Activated CD4-positive, alpha-beta T cell treated with anti-CD3 and anti-CD28 coated beads, Interleukin-2, Interleukin-4, amounts not matched to agents 100 ng/mL and 50 ng/mL, durations not matched to agents 16 hours and 8 hours (primary cell): ENCODE data around the gene ARPP21.

Source experiments
- DNase-seq: peaks from one replicate; pipeline ENCODE4 v3.0.0-alpha.2; 2020; ENCODE audit warnings: low spot score

The ARPP21 gene

GRCh38 chr3:35641920-35642527 lies 2.7 kb downstream of the ARPP21 start:
- DNase-seq, result no peak

DNA sequence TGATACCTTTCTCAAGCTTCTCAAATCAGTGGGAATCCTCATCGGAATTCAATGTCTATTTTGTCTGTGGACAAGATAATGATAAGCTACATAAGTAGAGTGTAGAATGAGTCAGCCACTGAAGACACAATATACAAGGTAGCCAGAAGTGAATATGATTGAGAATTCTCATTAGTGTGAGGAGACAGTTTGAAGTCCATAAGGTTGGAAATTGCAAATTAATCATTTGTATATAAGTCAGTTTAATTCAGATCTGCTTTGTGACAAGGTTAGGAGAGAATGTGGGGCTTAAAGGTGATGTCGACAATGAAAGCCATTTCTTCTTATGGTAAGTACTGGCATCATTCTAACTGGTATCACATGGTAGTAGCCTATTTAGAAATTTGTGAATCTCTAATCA lies 4.2 kb downstream of the ARPP21 start:
- no peak for DNase-seq

DNA sequence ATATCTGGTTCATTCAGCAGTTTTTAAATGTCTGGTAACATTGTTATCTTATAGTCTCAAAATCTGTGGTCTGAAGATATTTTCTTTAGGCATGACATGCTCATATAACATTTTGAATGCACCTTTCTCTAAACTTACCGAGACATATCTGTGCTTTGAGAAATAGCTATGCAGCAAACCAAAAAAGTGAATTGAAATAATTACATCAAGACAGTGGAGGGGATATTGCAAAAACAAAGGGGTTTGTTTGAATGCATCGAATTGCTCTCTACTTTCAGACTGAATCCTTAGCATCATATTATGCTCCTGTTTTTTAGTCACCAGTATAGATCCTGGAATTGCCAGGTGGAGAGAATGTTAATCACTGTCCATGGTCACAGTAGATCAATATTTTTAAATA lies 5.1 kb downstream of the ARPP21 start:
- DNase-seq, result no peak

DNA sequence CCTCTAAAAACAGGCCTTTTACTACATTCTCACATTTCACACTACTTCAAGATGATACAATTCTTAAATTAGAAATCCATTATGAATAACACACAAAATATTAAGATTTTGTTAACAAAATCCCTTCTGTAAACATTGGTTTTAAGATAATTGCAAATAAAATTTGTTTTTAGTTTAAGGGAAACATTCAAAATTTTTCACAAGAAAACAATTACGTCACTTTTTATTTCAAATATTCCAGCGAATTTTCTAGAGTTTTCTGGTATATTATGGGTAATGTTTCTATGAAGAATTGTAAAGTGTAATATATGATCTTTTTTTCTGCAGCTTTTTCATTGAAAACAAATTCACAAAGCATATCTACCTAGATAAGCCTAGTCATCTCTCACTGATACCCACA lies 5.9 kb downstream of the ARPP21 start:
- DNase-seq, result no peak

GRCh38 chr3:35646081-35646480 lies 6.8 kb downstream of the ARPP21 start:
- DNase-seq, result no peak

- DNase-seq, result no peak
Measured at GRCh38 chr3:35647461-35647860, 8.1 kb downstream of the ARPP21 start.

GRCh38 chr3:35648347-35648746 lies 9.0 kb downstream of the ARPP21 start:
- no peak for DNase-seq

GRCh38 chr3:35649405-35649804 lies 10.1 kb downstream of the ARPP21 start:
- DNase-seq, result no peak

DNA sequence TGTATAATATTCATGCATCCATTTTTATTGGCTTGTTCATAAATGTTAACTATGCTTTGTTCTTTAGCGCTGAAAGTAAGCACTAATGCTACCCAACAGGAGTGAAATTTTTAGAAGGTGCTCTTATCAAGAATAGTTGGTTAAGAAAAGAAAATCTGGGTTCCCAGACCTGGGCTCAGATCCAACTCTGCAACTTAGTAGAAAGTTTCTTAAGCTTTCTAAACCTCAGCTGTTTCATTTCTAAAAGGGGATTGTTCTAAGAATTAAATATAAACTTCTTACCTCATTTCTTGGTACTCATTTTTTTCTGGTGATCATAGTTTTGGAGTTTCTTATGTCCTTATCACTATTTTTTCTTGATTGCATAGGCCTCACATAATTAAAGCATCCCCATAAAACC lies 12.1 kb downstream of the ARPP21 start:
- DNase-seq, result no peak

DNA sequence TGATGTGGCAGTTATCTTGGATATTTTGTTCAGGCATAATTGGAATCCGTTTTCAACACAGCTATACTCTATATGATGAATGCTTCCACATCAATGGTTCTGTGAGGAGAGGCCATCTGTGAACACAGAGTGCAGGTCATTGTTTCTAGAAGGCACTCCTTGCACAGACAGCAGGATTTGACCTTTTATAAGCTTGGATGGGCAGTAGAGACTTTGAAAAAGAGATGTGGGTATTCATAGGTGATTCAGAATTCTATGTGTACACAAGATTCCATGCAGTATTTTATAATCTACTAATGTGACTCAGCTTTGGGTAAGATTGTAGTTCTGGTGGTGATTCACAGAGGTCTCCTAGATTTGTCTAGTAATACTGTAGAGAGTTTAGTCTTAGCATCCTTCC lies 12.5 kb downstream of the ARPP21 start:
- no peak for DNase-seq

- no peak for DNase-seq
Measured at GRCh38 chr3:35653347-35653746, 14.0 kb downstream of the ARPP21 start.

- no peak for DNase-seq
Measured at GRCh38 chr3:35654476-35654875, 15.2 kb downstream of the ARPP21 start.

DNA sequence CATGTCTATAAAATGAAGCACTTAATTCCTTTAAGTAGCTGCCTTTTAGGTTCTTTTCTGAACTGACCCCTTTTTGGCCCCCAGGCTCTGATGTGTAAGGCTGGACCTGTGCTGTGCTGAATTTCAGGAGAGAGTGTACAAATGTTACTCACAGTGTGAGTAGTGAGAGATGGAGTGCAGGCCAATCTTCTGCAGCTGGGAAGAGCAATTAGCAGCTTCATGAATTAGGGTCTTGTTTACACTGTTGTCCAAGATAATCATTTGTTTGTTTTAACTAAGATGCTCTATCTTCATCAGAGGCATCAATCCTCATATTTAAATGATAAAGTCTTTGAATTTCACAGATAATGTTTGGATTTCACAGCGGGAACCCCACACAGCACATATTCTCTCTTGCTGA lies 19.4 kb downstream of the ARPP21 start:
- no peak for DNase-seq

GRCh38 chr3:35659768-35660167 lies 20.4 kb downstream of the ARPP21 start:
- no peak for DNase-seq

DNA sequence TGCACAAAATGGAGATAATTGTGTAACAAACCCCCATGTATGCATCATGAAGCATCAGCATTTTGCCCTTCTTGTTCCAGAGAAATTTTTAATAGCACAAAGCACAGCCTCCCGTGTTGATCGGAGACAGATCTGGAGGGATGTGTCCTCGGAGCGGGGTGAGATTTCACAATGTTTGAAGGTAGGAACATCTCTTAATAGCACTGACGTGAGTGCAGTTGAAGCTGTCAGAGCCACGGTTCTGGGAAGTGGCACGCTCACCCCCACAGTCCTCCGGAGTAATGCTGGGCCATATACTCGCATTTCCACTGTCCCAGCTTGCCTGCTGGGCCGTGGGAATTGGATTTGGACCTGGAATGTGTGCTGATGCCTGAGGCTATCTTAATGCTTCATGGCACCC lies 24.1 kb downstream of the ARPP21 start:
- no peak for DNase-seq

GRCh38 chr3:35664460-35664919 lies 25.2 kb downstream of the ARPP21 start:
- DNase-seq, result no peak

- DNase-seq, result no peak
Measured at GRCh38 chr3:35665390-35666055, 26.2 kb downstream of the ARPP21 start.

DNA sequence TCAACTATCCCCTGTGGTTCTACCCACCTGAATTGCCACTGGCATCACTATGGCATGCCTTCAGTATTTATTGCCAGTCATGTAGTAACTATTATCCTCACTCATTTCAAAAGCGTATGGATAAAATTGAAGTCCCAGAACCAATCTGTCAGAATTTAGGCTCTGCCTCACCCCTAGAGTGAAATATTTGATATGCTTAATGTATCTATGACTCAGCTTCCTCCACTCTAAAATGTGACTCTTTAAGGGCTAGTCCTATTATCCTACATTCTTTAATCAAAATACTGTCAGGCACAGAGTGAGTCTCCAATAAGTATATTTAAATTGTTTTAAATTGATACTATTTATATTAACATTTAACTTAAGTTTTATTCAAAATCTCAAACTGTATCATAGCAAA lies 27.6 kb downstream of the ARPP21 start:
- DNase-seq, result no peak

DNA sequence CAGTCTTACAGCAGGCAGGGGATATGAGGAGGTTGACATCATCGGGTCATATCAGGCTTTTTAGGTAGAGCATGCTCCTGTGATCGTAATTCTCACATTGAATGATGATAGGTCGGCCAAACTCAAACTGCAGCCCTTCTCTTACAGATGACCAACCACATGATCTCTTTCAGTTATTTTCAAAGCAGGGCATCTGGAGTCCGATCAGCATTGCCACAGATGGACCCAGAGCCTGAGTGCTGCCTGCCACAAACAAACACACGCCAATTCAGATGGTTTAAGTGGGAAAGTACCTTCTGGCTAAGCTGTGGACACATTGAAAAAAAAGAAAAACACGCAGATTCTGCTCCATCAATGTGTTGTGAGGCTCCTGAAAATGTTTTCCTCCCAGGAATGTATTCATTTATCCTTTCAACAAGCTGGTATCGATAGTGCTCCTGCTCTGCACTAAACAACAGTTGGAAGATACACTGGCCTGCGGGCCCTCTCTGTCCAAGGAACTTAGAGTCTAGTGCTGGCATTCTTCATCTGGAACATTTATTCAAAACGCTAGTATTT lies 31.2 kb downstream of the ARPP21 start:
- no peak for DNase-seq

GRCh38 chr3:35671483-35671882 lies 32.2 kb downstream of the ARPP21 start:
- no peak for DNase-seq

GRCh38 chr3:35673017-35673416 lies 33.7 kb downstream of the ARPP21 start:
- DNase-seq, result no peak

GRCh38 chr3:35674451-35675109 lies 35.3 kb downstream of the ARPP21 start:
- DNase-seq, result no peak

- no peak for DNase-seq
Measured at GRCh38 chr3:35675206-35675605, 35.9 kb downstream of the ARPP21 start.
